GM12864 (cell line): Measurements from ENCODE around the gene MACROD2.

Source experiments
- DNase-seq: peaks from one replicate; pipeline ENCODE4 v3.0.0-alpha.2; 2011; ENCODE audit warnings: low read depth
- H3K4me3 ChIP-seq: 2 replicates; pipeline ENCODE4 v1.5.1; 2011; ENCODE audit warnings: mild to moderate bottlenecking, low read depth, low read length, control low read depth
- CTCF ChIP-seq: IDR thresholded peaks from 2 replicates; pipeline ENCODE4 v1.5.1; 2011; ENCODE audit warnings: low read depth, mild to moderate bottlenecking, moderate library complexity, low read length, control low read depth, inconsistent platforms; ENCODE audit errors: missing control alignments

Gene MACROD2

GRCh38 chr20:14609328-14610221 lies 614.3 kb downstream of the MACROD2 start:
- no peak overlapping the region for H3K4me3 ChIP-seq
- no peak for TF ChIP-seq CTCF
- no peak for DNase-seq

- DNase-seq, result no peak
- no peak for TF ChIP-seq CTCF
- no peak overlapping the region for H3K4me3 ChIP-seq
Measured at GRCh38 chr20:14611479-14611878, 616.2 kb downstream of the MACROD2 start.

- no peak for TF ChIP-seq CTCF
- no peak overlapping the region for H3K4me3 ChIP-seq
- DNase-seq, result no peak
Measured at GRCh38 chr20:14612391-14612790, 617.1 kb downstream of the MACROD2 start.

GRCh38 chr20:14616003-14616402 lies 620.7 kb downstream of the MACROD2 start:
- no peak overlapping the region for H3K4me3 ChIP-seq
- no peak for DNase-seq
- no peak for TF ChIP-seq CTCF

GRCh38 chr20:14617123-14617522 lies 621.8 kb downstream of the MACROD2 start:
- no peak for TF ChIP-seq CTCF
- no peak for DNase-seq
- H3K4me3 ChIP-seq, result no peak overlapping the region

- DNase-seq, result no peak
Measured at GRCh38 chr20:14619411-14619810, 624.1 kb downstream of the MACROD2 start.

More at GRCh38 chr20:14619411-14619810, 624.1 kb downstream of the MACROD2 start:
- H3K4me3 ChIP-seq, result no peak overlapping the region
- no peak for TF ChIP-seq CTCF
